Astrocyte of the cerebellum (primary cell): ENCODE data around the gene PSORS1C2.
A peak's percentile ranks its signal among the peaks of the same experiment; 100 is the strongest.

Experiments
- DNase-seq: peaks from one replicate; pipeline ENCODE4 v3.0.0-alpha.2; 2011; ENCODE audit warnings: low read depth
- H3K4me3 ChIP-seq: 2 replicates; pipeline ENCODE4 v1.5.1; 2011; ENCODE audit warnings: mild to moderate bottlenecking, low read depth, low read length, moderate library complexity
- in situ Hi-C: cut with HindIII; loops from 2 replicates; pipeline ENCODE4 v1.10.0; 2017; ENCODE audit warnings: low sequenced_read_pairs
- TF ChIP-seq, protein P1 (sequence below): IDR thresholded peaks from 2 replicates; pipeline ENCODE4 v1.5.1; 2012; ENCODE audit warnings: low read length, low read depth, moderate library complexity, mild to moderate bottlenecking; ENCODE audit errors: missing control alignments

Gene PSORS1C2

DNA sequence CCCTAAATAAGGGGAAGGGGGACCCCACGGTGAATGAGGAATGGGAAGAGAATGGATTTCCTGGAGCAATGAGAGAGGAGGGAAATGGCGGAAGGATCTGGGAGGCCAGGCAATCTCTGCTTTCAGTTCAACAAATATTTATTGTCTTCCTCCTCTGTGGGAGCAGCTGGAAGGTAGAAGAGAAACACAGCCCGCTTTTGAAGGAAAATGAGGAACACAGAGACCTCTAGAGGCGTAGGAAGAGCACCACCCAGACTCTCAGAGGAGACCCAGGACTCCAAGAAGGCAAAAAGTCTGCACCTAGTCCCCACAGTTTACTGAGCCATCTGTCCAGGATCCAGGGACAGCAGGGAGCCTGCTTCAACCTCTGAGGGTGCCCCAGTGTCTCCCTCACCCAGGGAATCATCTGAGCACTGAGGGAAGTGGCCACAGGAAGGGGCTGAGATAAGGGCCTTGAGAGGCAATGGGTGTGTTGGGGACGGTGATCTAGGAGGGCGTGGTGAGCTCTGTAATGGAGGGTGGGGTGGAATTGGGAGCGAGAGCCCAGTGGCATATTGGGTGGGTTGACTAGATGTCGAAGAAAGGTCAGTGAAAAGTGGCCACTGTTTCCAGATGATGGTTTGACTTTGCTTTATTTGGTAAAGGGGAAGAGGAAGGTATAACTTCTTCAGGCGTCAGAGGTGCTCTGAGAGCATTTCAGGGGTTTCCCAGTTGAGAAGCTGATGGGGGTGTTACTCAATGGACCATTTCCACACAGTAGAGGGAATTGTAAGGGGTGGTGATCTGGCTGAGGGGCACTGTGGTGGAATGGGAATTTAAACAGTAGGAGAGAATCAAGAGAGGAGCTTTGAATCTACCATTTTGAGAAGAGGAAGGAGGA, 23.7 kb downstream of the PSORS1C2 start:
- peak; percentile 35 for DNase-seq
- in situ Hi-C loops: loop anchor here (5.0 kb wide), 1 partner anchor 32 kb away; no protein-coding TSS in a partner anchor
- H3K4me3 ChIP-seq: peak overlapping the region; percentile 19
- TF ChIP-seq, protein P1, sequence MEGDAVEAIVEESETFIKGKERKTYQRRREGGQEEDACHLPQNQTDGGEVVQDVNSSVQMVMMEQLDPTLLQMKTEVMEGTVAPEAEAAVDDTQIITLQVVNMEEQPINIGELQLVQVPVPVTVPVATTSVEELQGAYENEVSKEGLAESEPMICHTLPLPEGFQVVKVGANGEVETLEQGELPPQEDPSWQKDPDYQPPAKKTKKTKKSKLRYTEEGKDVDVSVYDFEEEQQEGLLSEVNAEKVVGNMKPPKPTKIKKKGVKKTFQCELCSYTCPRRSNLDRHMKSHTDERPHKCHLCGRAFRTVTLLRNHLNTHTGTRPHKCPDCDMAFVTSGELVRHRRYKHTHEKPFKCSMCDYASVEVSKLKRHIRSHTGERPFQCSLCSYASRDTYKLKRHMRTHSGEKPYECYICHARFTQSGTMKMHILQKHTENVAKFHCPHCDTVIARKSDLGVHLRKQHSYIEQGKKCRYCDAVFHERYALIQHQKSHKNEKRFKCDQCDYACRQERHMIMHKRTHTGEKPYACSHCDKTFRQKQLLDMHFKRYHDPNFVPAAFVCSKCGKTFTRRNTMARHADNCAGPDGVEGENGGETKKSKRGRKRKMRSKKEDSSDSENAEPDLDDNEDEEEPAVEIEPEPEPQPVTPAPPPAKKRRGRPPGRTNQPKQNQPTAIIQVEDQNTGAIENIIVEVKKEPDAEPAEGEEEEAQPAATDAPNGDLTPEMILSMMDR: peak; percentile 54

DNA sequence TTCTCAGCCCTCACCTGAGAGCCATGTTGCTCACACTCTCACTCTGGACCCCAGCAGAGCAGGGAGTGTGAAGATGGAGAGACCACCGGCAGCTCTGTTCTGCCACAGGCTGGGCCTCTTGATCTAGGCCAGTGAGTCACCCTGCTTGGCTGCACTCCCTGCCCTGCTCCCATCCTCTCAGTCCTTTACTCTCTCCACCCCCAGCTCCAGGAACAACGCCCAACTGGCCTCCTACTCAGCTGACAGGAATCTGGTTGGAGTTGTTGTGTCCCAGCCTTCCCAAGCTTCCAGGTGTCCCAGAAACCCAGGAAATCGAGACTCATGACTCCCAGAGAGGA, 24.4 kb downstream of the PSORS1C2 start, which contains the start of gene PSORS1C1:
TSS of gene PSORS1C1 (plus strand) at position 260 of the 338 bp plus-strand sequence. CDS start 14,833 bp downstream, outside the sequence.
- in situ Hi-C loops: loop anchor here (5.0 kb wide), 1 partner anchor 33 kb away; no protein-coding TSS in a partner anchor
- TF ChIP-seq, protein P1: no peak
- peak within 1 kb of the TSS; percentile 19 for H3K4me3 ChIP-seq
- DNase-seq: peak; percentile 93

DNA sequence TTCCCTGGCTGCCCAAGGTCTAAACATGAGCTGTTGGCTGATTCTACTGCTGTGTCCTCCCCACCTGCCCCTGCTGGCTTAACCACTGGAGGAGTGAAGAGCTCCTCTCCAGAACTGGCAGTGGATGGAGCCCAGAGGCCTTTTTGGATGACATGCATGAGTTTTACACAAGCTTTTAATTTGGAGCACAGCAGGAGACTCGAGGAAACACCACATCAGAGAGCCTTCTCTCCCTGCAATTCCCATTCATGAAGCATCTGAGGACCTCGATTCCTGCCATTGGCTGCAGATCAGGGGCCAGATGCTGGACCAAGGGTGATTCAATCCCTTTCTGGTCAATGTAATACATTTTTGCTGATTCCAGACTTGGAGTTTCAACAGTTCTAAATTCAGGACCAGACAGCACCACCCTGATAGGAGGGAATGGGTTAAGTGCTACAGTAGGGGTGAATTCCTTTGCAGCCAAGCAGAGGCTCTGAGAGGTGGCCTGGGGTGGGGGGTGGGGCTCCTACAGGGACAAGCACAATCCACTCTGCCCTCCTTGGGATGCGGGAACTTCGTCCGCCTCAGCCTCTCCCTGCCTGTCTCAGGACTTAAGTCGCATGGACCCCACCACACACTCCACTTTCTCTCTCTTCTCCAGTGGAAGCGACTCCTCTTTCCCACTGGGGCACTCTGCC, 24.9 kb downstream of the PSORS1C2 start:
- H3K4me3 ChIP-seq: no peak overlapping the region
- TF ChIP-seq, protein P1: no peak
- peak; percentile 94 for DNase-seq
- in situ Hi-C loops: loop anchor here (5.0 kb wide), 1 partner anchor 33 kb away; no protein-coding TSS in a partner anchor

DNA sequence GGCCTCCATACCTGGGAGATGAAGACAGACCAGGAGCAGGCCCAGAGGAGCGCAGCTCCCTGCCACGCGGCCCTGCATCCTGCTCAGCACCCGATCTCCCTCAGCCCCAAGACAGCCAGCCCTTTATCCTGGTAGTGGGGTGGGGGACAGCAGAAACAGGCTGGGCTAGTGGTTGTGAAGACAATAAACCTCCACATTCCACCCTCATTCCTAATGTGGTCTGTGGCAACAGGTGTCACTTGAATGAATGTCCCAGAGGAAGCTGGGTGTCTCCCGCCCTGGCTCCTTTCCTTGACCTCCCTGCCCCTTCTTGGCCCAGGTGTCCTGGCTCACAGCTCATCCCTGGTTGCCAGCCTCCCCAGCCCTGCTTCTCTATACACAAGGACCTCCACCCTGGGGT, 26.4 kb downstream of the PSORS1C2 start, which contains the start of gene C6orf15:
TSS of gene C6orf15 (minus strand) at position 98 of the 400 bp plus-strand sequence. CDS start at position 78, 20 bp downstream.
- TF ChIP-seq, protein P1: no peak
- H3K4me3 ChIP-seq: no peak within 1 kb of the TSS
- in situ Hi-C loops: loop anchor here (5.0 kb wide), 1 partner anchor 35 kb away; no protein-coding TSS in a partner anchor
- DNase-seq: no peak

DNA sequence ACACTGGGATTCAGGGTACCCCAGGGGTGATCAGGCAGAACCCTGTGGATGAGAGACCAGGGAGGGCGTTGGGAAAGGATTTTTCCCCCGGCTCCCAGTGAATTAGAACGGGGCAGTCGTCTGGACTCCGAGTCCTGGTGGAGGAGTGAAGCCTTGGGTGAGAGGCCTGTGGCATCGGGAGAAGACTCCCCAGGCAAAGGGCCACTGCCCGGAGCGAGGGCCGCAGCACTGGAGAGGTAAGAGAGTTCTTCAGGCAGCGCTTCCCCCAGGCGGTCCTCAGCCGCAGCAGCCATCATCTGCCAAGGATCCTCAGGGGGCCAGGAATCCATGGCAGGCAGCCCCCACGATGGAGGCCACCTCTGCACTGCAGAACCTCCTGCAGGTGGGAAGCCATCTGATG, 27.2 kb downstream of the PSORS1C2 start:
- TF ChIP-seq, protein P1: no peak
- in situ Hi-C loops: loop anchor here (5.0 kb wide), 1 partner anchor 36 kb away; no protein-coding TSS in a partner anchor

DNA sequence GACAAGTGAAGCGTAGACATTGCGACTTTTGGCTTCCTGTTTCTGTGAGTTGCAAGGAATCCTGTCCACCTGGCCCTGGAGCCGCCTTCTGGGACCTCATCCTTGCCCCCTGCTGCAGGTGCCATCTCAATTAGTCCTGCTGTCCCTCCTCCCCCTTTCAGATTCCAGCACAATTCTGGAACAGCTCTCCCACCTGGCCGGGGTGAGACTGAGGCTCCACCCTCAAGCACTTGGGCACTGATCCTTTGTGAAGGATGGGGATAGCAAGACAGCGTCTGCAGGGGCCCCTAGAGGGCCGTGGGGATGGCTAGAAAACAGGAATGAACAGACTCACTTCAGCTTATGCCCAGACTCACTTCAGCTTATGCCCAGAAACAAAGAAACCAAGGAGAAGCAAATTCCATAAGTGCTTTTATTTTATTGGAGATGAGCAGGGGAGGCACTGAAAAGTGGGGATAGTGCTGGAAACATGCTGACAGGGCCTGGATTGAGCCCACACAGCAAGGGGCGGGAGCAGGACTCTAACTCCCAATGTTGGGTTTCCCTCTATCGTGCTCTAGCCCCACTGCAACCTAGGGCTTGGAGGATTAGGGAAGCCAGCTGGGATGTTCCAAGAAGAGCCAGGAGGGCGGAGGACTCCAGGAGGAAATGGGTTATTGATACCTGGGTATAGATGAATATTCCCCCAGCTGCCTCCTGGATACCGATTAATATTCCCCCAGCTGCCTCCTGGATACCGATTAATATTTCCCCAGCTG, 27.9 kb downstream of the PSORS1C2 start:
- no peak overlapping the region for H3K4me3 ChIP-seq
- in situ Hi-C loops: loop anchor here (5.0 kb wide), 1 partner anchor 36 kb away; no protein-coding TSS in a partner anchor
- DNase-seq: no peak
- TF ChIP-seq, protein P1: no peak

More for the DNA sequence above, 27.2 kb downstream of the PSORS1C2 start:
- no peak for DNase-seq
- H3K4me3 ChIP-seq: no peak overlapping the region
